Right atrium auricular region (tissue), 2 donors: ENCODE measurements around the gene CDK11A. TPM values are rescaled to one million over a fixed set of nuclear protein-coding genes. Genes with fewer than 3 reads are reported as not detected.
A peak's percentile ranks its signal among the peaks of the same experiment; 100 is the strongest.
"Not testable (repeated sequence)": the region's sequence is repeated elsewhere in the genome, so short reads cannot be mapped to it uniquely, and the experiment has no call there.

Source experiments
- DNase-seq: peaks from one replicate; pipeline ENCODE4 v3.0.0-alpha.2; 2019; ENCODE audit warnings: low spot score
- H3K27ac ChIP-seq, 2 donors: fragments of 200-600 bp; sonication (generic); 1 replicate in 1 of 2; 2 replicates in 1 of 2; pipeline ENCODE4 v1.5.1; 2016 to 2019
- H3K27me3 ChIP-seq, 2 donors: fragments of 200-600 bp; sonication (generic); one replicate each; pipeline versions ENCODE4 v1.5.1 to v1.6.0; 2017 to 2019
- H3K36me3 ChIP-seq: fragments of 200-600 bp; sonication (generic); one replicate; pipeline ENCODE4 v1.5.1; 2016
- H3K4me1 ChIP-seq, 2 donors: fragments of 200-600 bp; sonication (generic); one replicate each; pipeline versions ENCODE4 v1.5.1 to v1.6.0; 2017 to 2019
- H3K4me3 ChIP-seq, 2 donors: fragments of 200-600 bp; sonication (generic); 1 replicate in 1 of 2; 2 replicates in 1 of 2; pipeline ENCODE4 v1.5.1; 2017 to 2019; ENCODE audit warnings: mild to moderate bottlenecking in 1 of 2, moderate library complexity in 1 of 2
- H3K9me3 ChIP-seq, 2 donors: fragments of 200-600 bp; sonication (generic); one replicate each; pipeline ENCODE4 v1.5.1; 2019
- CTCF ChIP-seq, 2 donors: fragments of 200-600 bp; sonication (generic); IDR thresholded peaks; one replicate each; pipeline ENCODE4 v1.5.1; 2019; ENCODE audit warnings: antibody characterized with exemption in 2 of 2
- total RNA-seq, 2 donors: library from RNA; depleted of rRNA; stranded (reverse); fragments of >200 nt; gene quantifications; one replicate each; pipeline ENCODE4 v1.1.0, GENCODE V29; 2016

Gene CDK11A
- total RNA-seq, 2 donors from 2014 or later: 4.3 to 8.2 TPM

- no peaks in the 10 kb centered on the region for H3K4me1 ChIP-seq
- no peak for DNase-seq
- no peaks in the 10 kb centered on the region for H3K9me3 ChIP-seq
- no peak overlapping the region for H3K27ac ChIP-seq
- no peak for TF ChIP-seq CTCF (IDR thresholded peaks at IDR 0.05)
- no peaks in the 10 kb centered on the region for H3K27me3 ChIP-seq
- peaks cover 22% of the 10 kb centered on the region for H3K36me3 ChIP-seq
- H3K4me3 ChIP-seq: no peak overlapping the region
Measured at GRCh38 chr1:1732381-1732780, 8.2 kb upstream of the CDK11A start.

- Histone ChIP-seq H3K27me3 (no peaks in the 10 kb centered on the region), H3K9me3 (no peaks in the 10 kb centered on the region), H3K4me3 (no peak overlapping the region), H3K36me3 (peaks cover 22% of the 10 kb centered on the region), H3K27ac (no peak overlapping the region), H3K4me1 (no peaks in the 10 kb centered on the region)
- no peak for DNase-seq
- TF ChIP-seq CTCF (IDR thresholded peaks at IDR 0.05): no peak
Measured at GRCh38 chr1:1730870-1731269, 6.7 kb upstream of the CDK11A start.

- not testable (repeated sequence) for DNase-seq
Measured at GRCh38 chr1:1730230-1730629, 6.1 kb upstream of the CDK11A start.

GRCh38 chr1:1729116-1729816 is 5.1 kb upstream of the CDK11A start:
- peaks cover 22% of the 10 kb centered on the region for H3K36me3 ChIP-seq
- DNase-seq, H3K4me1 ChIP-seq, H3K4me3 ChIP-seq, H3K27me3 ChIP-seq, H3K9me3 ChIP-seq: not testable (repeated sequence)
- H3K27ac ChIP-seq: peak overlapping the region in 1 of 2 donors; percentile 50

More at GRCh38 chr1:1730230-1730629, 6.1 kb upstream of the CDK11A start:
- H3K36me3 ChIP-seq: peaks cover 22% of the 10 kb centered on the region
- not testable (repeated sequence) for H3K27me3 ChIP-seq, H3K4me1 ChIP-seq, H3K27ac ChIP-seq, H3K4me3 ChIP-seq, H3K9me3 ChIP-seq

- not testable (repeated sequence) for H3K4me3 ChIP-seq, H3K4me1 ChIP-seq, DNase-seq, H3K9me3 ChIP-seq, H3K27me3 ChIP-seq
- H3K36me3 ChIP-seq: peaks cover 20% of the 10 kb centered on the region
- H3K27ac ChIP-seq: peak overlapping the region in 1 of 2 donors; percentile 50
Measured at GRCh38 chr1:1728308-1729005, 4.3 kb upstream of the CDK11A start.

- H3K27me3 ChIP-seq, H3K27ac ChIP-seq, H3K9me3 ChIP-seq, H3K4me1 ChIP-seq, DNase-seq, H3K4me3 ChIP-seq, H3K36me3 ChIP-seq: not testable (repeated sequence)
Measured at GRCh38 chr1:1727131-1727651, 3.0 kb upstream of the CDK11A start.

GRCh38 chr1:1726088-1726487 is 1.9 kb upstream of the CDK11A start:
- not testable (repeated sequence) for H3K27ac ChIP-seq, H3K4me3 ChIP-seq, H3K9me3 ChIP-seq, DNase-seq, H3K36me3 ChIP-seq, H3K4me1 ChIP-seq, H3K27me3 ChIP-seq

GRCh38 chr1:1721201-1721600 is 3.0 kb downstream of the CDK11A start:
- no peak for TF ChIP-seq CTCF (IDR thresholded peaks at IDR 0.05)
- H3K4me3 ChIP-seq: no peak overlapping the region
- H3K36me3 ChIP-seq: peaks cover 25% of the 10 kb centered on the region
- no peaks in the 10 kb centered on the region for H3K9me3 ChIP-seq
- H3K27ac ChIP-seq: no peak overlapping the region
- DNase-seq: no peak
- H3K4me1 ChIP-seq: no peaks in the 10 kb centered on the region
- no peaks in the 10 kb centered on the region for H3K27me3 ChIP-seq

GRCh38 chr1:1715109-1715883 is 8.9 kb downstream of the CDK11A start:
- H3K27ac ChIP-seq, H3K9me3 ChIP-seq, H3K27me3 ChIP-seq, H3K4me1 ChIP-seq, H3K4me3 ChIP-seq, DNase-seq: not testable (repeated sequence)
- peaks cover 21% of the 10 kb centered on the region for H3K36me3 ChIP-seq

GRCh38 chr1:1707897-1708296 is 16.3 kb downstream of the CDK11A start:
- not testable (repeated sequence) for H3K4me3 ChIP-seq, H3K9me3 ChIP-seq, H3K4me1 ChIP-seq, H3K27me3 ChIP-seq, H3K27ac ChIP-seq, DNase-seq
- peaks cover 12% of the 10 kb centered on the region for H3K36me3 ChIP-seq

GRCh38 chr1:1707241-1707640 is 16.9 kb downstream of the CDK11A start:
- not testable (repeated sequence) for H3K9me3 ChIP-seq, H3K27me3 ChIP-seq, H3K4me1 ChIP-seq, DNase-seq, H3K4me3 ChIP-seq, H3K27ac ChIP-seq
- peaks cover 12% of the 10 kb centered on the region for H3K36me3 ChIP-seq
